ENCODE measurements around the gene RANGAP1. TPM values are rescaled to one million over a fixed set of nuclear protein-coding genes. Genes with fewer than 3 reads are reported as not detected.

Gene RANGAP1
- total and polyA plus RNA-seq, 2 of the 4 experiments (the other 2 are of a cell fraction), result 71.2 to 148 TPM

- dilution Hi-C loops (cut with HindIII; ENCODE audit: low sequenced_read_pairs, unreplicated experiment), result no loop called here
- ATAC-seq (ENCODE audit: low read depth) (peak; percentile 16), DNase-seq (no peak)
- 18 to 100% methylated on average over 1 to 4 of the region's 9 CpGs for WGBS, 2 experiments (ENCODE audit: extremely low coverage in 2 of 2, insufficient read length in 1 of 2)
- Histone ChIP-seq H3K56ac (ENCODE audit: extremely low read depth, insufficient read depth, low read length) (0 out of 2 replicates have a peak overlapping the region, but pooled peaks have one; percentile 30), H3K14ac (replicated peaks; ENCODE audit: low read depth, low read length) (0 out of 2 replicates have a peak overlapping the region, but pooled peaks have one; percentile 30), H2AK5ac (ENCODE audit: low read depth, low read length) (no peak overlapping the region), H4K20me1 (ENCODE audit: insufficient read depth, low read length) (no peaks in the 10 kb centered on the region), H3K9me3 (ENCODE audit: control insufficient read depth, insufficient read depth, low read length) (no peaks in the 10 kb centered on the region), H4K8ac (ENCODE audit: low read depth in 2 of 2, low read length in 2 of 2) (no peak overlapping the region), H3K4me2 (ENCODE audit: low read depth, low read length) (peak overlapping the region; percentile 96), H2AFZ (replicated peaks; ENCODE audit: low read length, poor library complexity) (peak overlapping the region; percentile 100), H3K23ac (ENCODE audit: low read depth, low read length) (peak overlapping the region; percentile 73), H2BK120ac (ENCODE audit: low read depth, low read length) (no peak overlapping the region), H2BK5ac (ENCODE audit: low read depth, low read length, poor library complexity, severe bottlenecking) (no peak overlapping the region), H4K5ac (ENCODE audit: low read depth, low read length) (no peak overlapping the region), H2BK20ac (ENCODE audit: low read depth, low read length) (no peak overlapping the region), H3K27me3 (ENCODE audit: control insufficient read depth, insufficient read depth, low read length) (peaks cover 3% of the 10 kb centered on the region; the same call in 1 of the 2 replicates), H3K9me1 (ENCODE audit: insufficient read depth, low read length) (no peaks in the 10 kb centered on the region), H3K36me3 (ENCODE audit: control insufficient read depth, insufficient read depth, low read length) (no peaks in the 10 kb centered on the region), H3K4ac (ENCODE audit: low read depth, low read length) (no peak overlapping the region), H3K79me1 (ENCODE audit: low read depth in 1 of 2, low read length in 2 of 2) (no peaks in the 10 kb centered on the region; a peak in 1 of 4 replicates), H2AK9ac (replicated peaks; ENCODE audit: low read depth, low read length, poor library complexity) (no peak overlapping the region), H4K91ac (ENCODE audit: insufficient read depth, low read depth, low read length) (no peak overlapping the region), H3K9ac (ENCODE audit: low read depth, low read length) (no peak overlapping the region; the same call in 1 of the 2 replicates), H3K4me1 (ENCODE audit: control insufficient read depth, insufficient read depth, low read length) (no peaks in the 10 kb centered on the region), H3K27ac (ENCODE audit: insufficient read depth, low read length) (no peak overlapping the region), H3K18ac (ENCODE audit: low read depth, low read length) (no peak overlapping the region), H2BK15ac (ENCODE audit: low read depth, low read length) (no peak overlapping the region), H3K4me3 (ENCODE audit: insufficient read depth, low read depth, low read length) (peak overlapping the region; percentile 98)
- ChIA-PET CTCF (no interaction called here), POLR2A (ENCODE audit: unreplicated experiment) (no interaction called here)
- BruUV-seq (replicated peaks), result no TSS peak
- TF ChIP-seq MXI1 (IDR thresholded peaks at IDR 0.05; ENCODE audit: borderline replicate concordance, low read depth, low read length) (no peak), BHLHE40 (IDR thresholded peaks at IDR 0.05; ENCODE audit: low read depth, low read length) (no peak), CEBPB (IDR thresholded peaks at IDR 0.05; ENCODE audit: low read depth, low read length) (no peak), RAD21 (IDR thresholded peaks at IDR 0.05; ENCODE audit: low read length) (no peak), CTCF (conservative IDR thresholded peaks at IDR 0.05; ENCODE audit: low read depth, low read length) (no peak), RFX5 (IDR thresholded peaks at IDR 0.05; ENCODE audit: low read depth, low read length) (no peak), SMC3 (IDR thresholded peaks at IDR 0.05; ENCODE audit: low read depth, low read length) (no peak), MAFK (IDR thresholded peaks at IDR 0.05; ENCODE audit: low read depth, low read length) (no peak), FOS (IDR thresholded peaks at IDR 0.05; ENCODE audit: low read depth, low read length) (no peak), RCOR1 (IDR thresholded peaks at IDR 0.05; ENCODE audit: insufficient replicate concordance, low read length) (no peak), NFE2L2 (IDR thresholded peaks at IDR 0.05; ENCODE audit: low read depth, low read length) (no peak), MAZ (IDR thresholded peaks at IDR 0.05; ENCODE audit: borderline replicate concordance, low read depth, low read length) (no peak), POLR2A (IDR thresholded peaks at IDR 0.05; ENCODE audit: low read depth, low read length) (no peak), USF2 (IDR thresholded peaks at IDR 0.05; ENCODE audit: low read depth, low read length) (no peak), CHD1 (IDR thresholded peaks at IDR 0.05; ENCODE audit: low read depth, low read length) (no peak), ELK1 (IDR thresholded peaks at IDR 0.05; ENCODE audit: borderline replicate concordance, low read depth, low read length) (no peak)
- intact Hi-C loops (cut with micrococcal nuclease), result no loop called here
- in situ Hi-C loops (cut with MboI; ENCODE audit: low sequenced_read_pairs), result no loop called here
These were observed 87.9 kb downstream of the RANGAP1 start for GRCh38 chr22:41198027-41198580.
